22Rv1 (cell line): Measurements from ENCODE around the gene EXOC4.

Source experiments
- CTCF ChIP-seq: fragments of 450-650 bp; IDR thresholded peaks from 2 replicates; pipeline ENCODE4 v1.5.1; 2017; ENCODE audit warnings: mild to moderate bottlenecking
- ZFX ChIP-seq: fragments of 450-650 bp; IDR thresholded peaks from 2 replicates; pipeline ENCODE4 v1.6.1; 2017; ENCODE audit warnings: antibody characterized with exemption, borderline replicate concordance

DNA sequence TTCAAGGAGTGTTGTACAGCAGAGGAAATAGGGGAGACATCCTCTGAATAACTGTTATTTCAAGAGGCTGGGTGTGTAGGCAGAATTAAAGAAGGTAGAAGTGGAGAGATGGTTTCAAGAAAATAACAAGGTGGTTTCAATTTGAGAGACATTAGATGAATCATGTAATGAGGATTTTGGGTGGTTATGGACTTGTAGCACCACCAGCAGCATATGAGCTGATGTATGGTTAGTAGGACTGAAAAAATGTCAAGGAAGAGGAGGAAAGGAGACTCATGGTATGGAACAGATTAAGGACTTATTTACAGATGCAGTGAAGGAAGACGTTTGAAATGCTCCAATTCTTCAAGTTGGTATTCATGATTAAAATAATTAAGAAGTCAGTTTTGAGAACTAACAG, 166.2 kb downstream of the EXOC4 start:
- TF ChIP-seq CTCF (no peak), ZFX (no peak)
